ENCODE results near the gene GATD1.

GRCh38 chr11:766936-767210 is 10.4 kb downstream of the GATD1 start:
- TF ChIP-seq MAX (IDR thresholded peaks at IDR 0.05) (no peak), HES2 (IDR thresholded peaks at IDR 0.05) (no peak), CHD2 (IDR thresholded peaks at IDR 0.05; ENCODE audit: low read length, partially characterized antibody) (no peak), CTCF (IDR thresholded peaks at IDR 0.05) (no peak), PHF8 (IDR thresholded peaks at IDR 0.05; ENCODE audit: borderline replicate concordance, low read depth) (no peak), MAZ (IDR thresholded peaks at IDR 0.05; ENCODE audit: borderline replicate concordance, low read depth, low read length) (no peak), POLR2A (IDR thresholded peaks at IDR 0.05; ENCODE audit: low read length) (no peak)
- TF ChIP-seq, protein P1, sequence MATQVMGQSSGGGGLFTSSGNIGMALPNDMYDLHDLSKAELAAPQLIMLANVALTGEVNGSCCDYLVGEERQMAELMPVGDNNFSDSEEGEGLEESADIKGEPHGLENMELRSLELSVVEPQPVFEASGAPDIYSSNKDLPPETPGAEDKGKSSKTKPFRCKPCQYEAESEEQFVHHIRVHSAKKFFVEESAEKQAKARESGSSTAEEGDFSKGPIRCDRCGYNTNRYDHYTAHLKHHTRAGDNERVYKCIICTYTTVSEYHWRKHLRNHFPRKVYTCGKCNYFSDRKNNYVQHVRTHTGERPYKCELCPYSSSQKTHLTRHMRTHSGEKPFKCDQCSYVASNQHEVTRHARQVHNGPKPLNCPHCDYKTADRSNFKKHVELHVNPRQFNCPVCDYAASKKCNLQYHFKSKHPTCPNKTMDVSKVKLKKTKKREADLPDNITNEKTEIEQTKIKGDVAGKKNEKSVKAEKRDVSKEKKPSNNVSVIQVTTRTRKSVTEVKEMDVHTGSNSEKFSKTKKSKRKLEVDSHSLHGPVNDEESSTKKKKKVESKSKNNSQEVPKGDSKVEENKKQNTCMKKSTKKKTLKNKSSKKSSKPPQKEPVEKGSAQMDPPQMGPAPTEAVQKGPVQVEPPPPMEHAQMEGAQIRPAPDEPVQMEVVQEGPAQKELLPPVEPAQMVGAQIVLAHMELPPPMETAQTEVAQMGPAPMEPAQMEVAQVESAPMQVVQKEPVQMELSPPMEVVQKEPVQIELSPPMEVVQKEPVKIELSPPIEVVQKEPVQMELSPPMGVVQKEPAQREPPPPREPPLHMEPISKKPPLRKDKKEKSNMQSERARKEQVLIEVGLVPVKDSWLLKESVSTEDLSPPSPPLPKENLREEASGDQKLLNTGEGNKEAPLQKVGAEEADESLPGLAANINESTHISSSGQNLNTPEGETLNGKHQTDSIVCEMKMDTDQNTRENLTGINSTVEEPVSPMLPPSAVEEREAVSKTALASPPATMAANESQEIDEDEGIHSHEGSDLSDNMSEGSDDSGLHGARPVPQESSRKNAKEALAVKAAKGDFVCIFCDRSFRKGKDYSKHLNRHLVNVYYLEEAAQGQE (IDR thresholded peaks at IDR 0.05) = no peak

All from A549 (cell line).